SK-N-SH (cell line): ENCODE results near the gene MEOX1.

Source experiments
- CHD2 ChIP-seq: fragments of 150-350 bp; IDR thresholded peaks from 2 replicates; pipeline ENCODE4 v1.6.1; 2018; ENCODE audit warnings: low read length; ENCODE audit not compliant: partially characterized antibody
- CTCF ChIP-seq: fragments of 200-600 bp; sonication (generic); IDR thresholded peaks from 2 replicates; pipeline ENCODE4 v1.6.1; 2017; ENCODE audit warnings: antibody characterized with exemption, mild to moderate bottlenecking, moderate library complexity
- EP300 ChIP-seq, 2 experiments: IDR thresholded peaks; 2 replicates each; pipeline versions ENCODE4 v1.4.0 to v1.6.1; 2012; ENCODE audit warnings: borderline replicate concordance in 1 of 2, low read depth in 1 of 2, low read length in 1 of 2
- JUND ChIP-seq: IDR thresholded peaks from 2 replicates; pipeline ENCODE4 v1.4.0; 2012
- MAX ChIP-seq: IDR thresholded peaks from 2 replicates; pipeline ENCODE4 v1.4.0; 2012; ENCODE audit warnings: low read depth
- MXI1 ChIP-seq: IDR thresholded peaks from 2 replicates; pipeline ENCODE4 v1.6.1; 2012; ENCODE audit warnings: mild to moderate bottlenecking, low read depth, low read length, improper control_type of control experiment
- NFIC ChIP-seq: IDR thresholded peaks from 2 replicates; pipeline ENCODE4 v1.4.0; 2012; ENCODE audit warnings: borderline replicate concordance
- RAD21 ChIP-seq: IDR thresholded peaks from 2 replicates; pipeline ENCODE4 v1.6.1; 2012; ENCODE audit warnings: mild to moderate bottlenecking, low read length
- REST ChIP-seq: IDR thresholded peaks from 2 replicates; pipeline ENCODE4 v1.6.1; 2012; ENCODE audit warnings: mild to moderate bottlenecking, low read depth, low read length, moderate library complexity
- SIN3A ChIP-seq: IDR thresholded peaks from 2 replicates; pipeline ENCODE4 v1.6.1; 2012; ENCODE audit warnings: low read depth, mild to moderate bottlenecking, low read length, moderate library complexity, borderline replicate concordance
- TAF1 ChIP-seq: IDR thresholded peaks from 2 replicates; pipeline ENCODE4 v1.6.1; 2012; ENCODE audit warnings: low read depth, mild to moderate bottlenecking, low read length, moderate library complexity, borderline replicate concordance
- TEAD4 ChIP-seq: IDR thresholded peaks from 2 replicates; pipeline ENCODE4 v1.4.0; 2012; ENCODE audit warnings: mild to moderate bottlenecking, borderline replicate concordance; ENCODE audit not compliant: insufficient read depth
- USF2 ChIP-seq: fragments of 150-350 bp; IDR thresholded peaks from 2 replicates; pipeline ENCODE4 v1.6.1; 2017; ENCODE audit warnings: antibody characterized with exemption, low read length, low read depth, borderline replicate concordance

- TF ChIP-seq RAD21 (no peak), CTCF (no peak), JUND (no peak), TAF1 (no peak), EP300 (IDR thresholded peaks at IDR 0.05; ENCODE audit: borderline replicate concordance in 1 of 2, low read depth in 1 of 2, low read length in 1 of 2) (no peak), REST (no peak), USF2 (no peak), MXI1 (no peak), CHD2 (no peak), TEAD4 (no peak), MAX (no peak), SIN3A (no peak), NFIC (no peak)
These were observed 41.9 kb upstream of the MEOX1 start for GRCh38 chr17:43703630-43704029.
